WTC11 (cell line): ENCODE results near the gene EHD3. TPM values are rescaled to one million over a fixed set of nuclear protein-coding genes. Genes with fewer than 3 reads are reported as not detected.
A peak's percentile ranks its signal among the peaks of the same experiment; 100 is the strongest.

Experiments
- ATAC-seq: fragments of 200-7000 bp; cut with Tn5 transposase; 2 replicates; pipeline ENCODE4 v1.10.0; 2021; ENCODE audit warnings: mild to moderate bottlenecking, moderate library complexity
- CTCF ChIA-PET: fragments of 300-600 bp; sonication (Branson Sonifier 250); formaldehyde crosslinking; loops from one replicate; lab custom pipeline; 2021; ENCODE audit warnings: antibody characterized with exemption; lab: Charles Lee
- POLR2A ChIA-PET: fragments of 350-600 bp; sonication (Branson Sonifier 250); formaldehyde crosslinking; loops from one replicate; lab custom pipeline; 2021; ENCODE audit warnings: antibody characterized with exemption; lab: Charles Lee
- DNase-seq: peaks from one replicate; pipeline ENCODE4 v3.0.0; 2021; ENCODE audit warnings: low spot score
- H3K27ac Mint-ChIP-seq: 2 replicates; pipeline ENCODE4 v1.8.0; 2021; ENCODE audit warnings: mixed read lengths
- H3K27me3 Mint-ChIP-seq: 2 replicates; pipeline ENCODE4 v1.8.0; 2021; ENCODE audit warnings: low read depth, mild to moderate bottlenecking, moderate library complexity, mixed read lengths
- H3K36me3 Mint-ChIP-seq: 2 replicates; pipeline ENCODE4 v1.8.0; 2021; ENCODE audit warnings: mixed read lengths
- H3K4me1 Mint-ChIP-seq: 2 replicates; pipeline ENCODE4 v1.8.0; 2022; ENCODE audit warnings: mixed read lengths
- H3K4me3 Mint-ChIP-seq: 2 replicates; pipeline ENCODE4 v1.8.0; 2021; ENCODE audit warnings: mild to moderate bottlenecking, moderate library complexity, mixed read lengths
- H3K9me3 Mint-ChIP-seq: 2 replicates; pipeline ENCODE4 v1.8.0; 2021; ENCODE audit warnings: mixed read lengths
- AR ChIP-seq: fragments of 250-450 bp; sonication (Bioruptor Pico); IDR thresholded peaks from 2 replicates; pipeline ENCODE4 v1.9.0; 2021; ENCODE audit warnings: mild to moderate bottlenecking
- CREM ChIP-seq: sonication (generic); formaldehyde crosslinking; IDR thresholded peaks from 2 replicates; pipeline ENCODE4 v1.8.1; 2022; ENCODE audit warnings: mild to moderate bottlenecking, missing genetic modification reagents, moderate library complexity
- HMGA2 ChIP-seq: fragments of 250-450 bp; sonication (Bioruptor Pico); IDR thresholded peaks from 2 replicates; pipeline ENCODE4 v1.4.0; 2021; ENCODE audit warnings: mild to moderate bottlenecking, moderate library complexity
- KAT7 ChIP-seq: sonication (generic); formaldehyde crosslinking; IDR thresholded peaks from 2 replicates; pipeline ENCODE4 v1.8.1; 2023; ENCODE audit warnings: missing genetic modification reagents, mild to moderate bottlenecking, borderline replicate concordance
- MYBL2 ChIP-seq: sonication (generic); formaldehyde crosslinking; IDR thresholded peaks from 2 replicates; pipeline ENCODE4 v1.8.1; 2023; ENCODE audit warnings: mild to moderate bottlenecking, moderate library complexity, missing genetic modification reagents
- SMAD3 ChIP-seq: sonication (generic); formaldehyde crosslinking; IDR thresholded peaks from 2 replicates; pipeline ENCODE4 v1.8.0; 2022; ENCODE audit warnings: missing genetic modification reagents, mild to moderate bottlenecking, borderline replicate concordance
- SMAD4 ChIP-seq: sonication (generic); formaldehyde crosslinking; IDR thresholded peaks from 2 replicates; pipeline ENCODE4 v1.8.0; 2022; ENCODE audit warnings: mild to moderate bottlenecking, missing genetic modification reagents
- USF2 ChIP-seq: sonication (generic); formaldehyde crosslinking; IDR thresholded peaks from 2 replicates; pipeline ENCODE4 v1.8.1; 2023; ENCODE audit warnings: mild to moderate bottlenecking, missing genetic modification reagents, moderate library complexity
- ZNF263 ChIP-seq: sonication (generic); formaldehyde crosslinking; IDR thresholded peaks from 2 replicates; pipeline ENCODE4 v1.8.1; 2022; ENCODE audit warnings: low read depth, mild to moderate bottlenecking, moderate library complexity, missing genetic modification reagents
- ZNF423 ChIP-seq: fragments of 250-450 bp; sonication (Bioruptor Pico); IDR thresholded peaks from 2 replicates; pipeline ENCODE4 v2.1.2; 2022; ENCODE audit warnings: mild to moderate bottlenecking, moderate library complexity
- total RNA-seq: library from RNA; stranded (reverse); gene quantifications from 3 replicates; pipeline ENCODE4 v1.2.3, GENCODE V29; 2021
- TF ChIP-seq, protein P1 (sequence below): fragments of 250-450 bp; sonication (Bioruptor Pico); IDR thresholded peaks from 2 replicates; pipeline ENCODE4 v1.9.0; 2021; ENCODE audit warnings: moderate library complexity, mild to moderate bottlenecking, inconsistent platforms, borderline replicate concordance
- TF ChIP-seq, protein P2 (sequence below): sonication (generic); formaldehyde crosslinking; IDR thresholded peaks from 2 replicates; pipeline ENCODE4 v1.8.1; 2022; ENCODE audit warnings: mild to moderate bottlenecking, moderate library complexity, missing genetic modification reagents
- TF ChIP-seq, protein P3 (sequence below): fragments of 250-450 bp; sonication (Bioruptor Pico); conservative IDR thresholded peaks from 2 replicates; pipeline ENCODE4 v1.9.0; 2021; ENCODE audit warnings: mild to moderate bottlenecking
- TF ChIP-seq, protein P4 (sequence below): sonication (generic); formaldehyde crosslinking; IDR thresholded peaks from 2 replicates; pipeline ENCODE4 v1.8.0; 2022; ENCODE audit warnings: mild to moderate bottlenecking, missing genetic modification reagents

The EHD3 gene
- total RNA-seq, 1 experiment from 2014 or later = 10.0 TPM

- Mint-ChIP-seq H3K27me3 (no peaks in the 10 kb centered on the region), H3K27ac (peak overlapping the region; percentile 49; the same call in 1 of the 2 replicates), H3K9me3 (no peaks in the 10 kb centered on the region), H3K4me1 (peaks cover 40% of the 10 kb centered on the region), H3K36me3 (0 out of 2 replicates have a peak, but pooled peaks cover 2% of the 10 kb centered on the region), H3K4me3 (no peak overlapping the region)
- ATAC-seq = peak; percentile 5; the same call in 1 of the 2 replicates
- POLR2A ChIA-PET = interaction anchor here (1.3 kb wide), 1 partner anchor 15 kb away, joined by 3 read pairs; no protein-coding TSS in a partner anchor
- TF ChIP-seq KAT7 (CRISPR knock-in tag) (no peak), CREM (CRISPR knock-in tag) (no peak)
- no peak for DNase-seq
- CTCF ChIA-PET = interaction anchor here (0.7 to 1.3 kb wide), 4 partner anchors 9 to 79 kb away, joined by 3 to 13 read pairs (median 5); partner anchors contain the start of gene EHD3
Observed at GRCh38 chr2:31254237-31255203, 20.6 kb downstream of the EHD3 start.

GRCh38 chr2:31255911-31256571, 22.1 kb downstream of the EHD3 start:
- 0 out of 2 replicates have a peak overlapping the region, but pooled peaks have one; percentile 36 for H3K27ac Mint-ChIP-seq
- ATAC-seq (no peak), DNase-seq (no peak)
- TF ChIP-seq USF2 (CRISPR knock-in tag) (no peak), AR (CRISPR knock-in tag) (no peak), ZNF263 (no peak), SMAD3 (CRISPR knock-in tag) (no peak), ZNF423 (CRISPR knock-in tag) (no peak), MYBL2 (CRISPR knock-in tag) (no peak), HMGA2 (CRISPR knock-in tag) (no peak), SMAD4 (no peak)
- TF ChIP-seq, protein P1, sequence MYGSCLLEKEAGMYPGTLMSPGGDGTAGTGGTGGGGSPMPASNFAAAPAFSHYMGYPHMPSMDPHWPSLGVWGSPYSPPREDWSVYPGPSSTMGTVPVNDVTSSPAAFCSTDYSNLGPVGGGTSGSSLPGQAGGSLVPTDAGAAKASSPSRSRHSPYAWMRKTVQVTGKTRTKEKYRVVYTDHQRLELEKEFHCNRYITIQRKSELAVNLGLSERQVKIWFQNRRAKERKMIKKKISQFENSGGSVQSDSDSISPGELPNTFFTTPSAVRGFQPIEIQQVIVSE (CRISPR knock-in tag) = no peak
- TF ChIP-seq, protein P2, sequence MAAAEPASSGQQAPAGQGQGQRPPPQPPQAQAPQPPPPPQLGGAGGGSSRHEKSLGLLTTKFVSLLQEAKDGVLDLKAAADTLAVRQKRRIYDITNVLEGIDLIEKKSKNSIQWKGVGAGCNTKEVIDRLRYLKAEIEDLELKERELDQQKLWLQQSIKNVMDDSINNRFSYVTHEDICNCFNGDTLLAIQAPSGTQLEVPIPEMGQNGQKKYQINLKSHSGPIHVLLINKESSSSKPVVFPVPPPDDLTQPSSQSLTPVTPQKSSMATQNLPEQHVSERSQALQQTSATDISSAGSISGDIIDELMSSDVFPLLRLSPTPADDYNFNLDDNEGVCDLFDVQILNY (CRISPR knock-in tag) = no peak
- TF ChIP-seq, protein P3, sequence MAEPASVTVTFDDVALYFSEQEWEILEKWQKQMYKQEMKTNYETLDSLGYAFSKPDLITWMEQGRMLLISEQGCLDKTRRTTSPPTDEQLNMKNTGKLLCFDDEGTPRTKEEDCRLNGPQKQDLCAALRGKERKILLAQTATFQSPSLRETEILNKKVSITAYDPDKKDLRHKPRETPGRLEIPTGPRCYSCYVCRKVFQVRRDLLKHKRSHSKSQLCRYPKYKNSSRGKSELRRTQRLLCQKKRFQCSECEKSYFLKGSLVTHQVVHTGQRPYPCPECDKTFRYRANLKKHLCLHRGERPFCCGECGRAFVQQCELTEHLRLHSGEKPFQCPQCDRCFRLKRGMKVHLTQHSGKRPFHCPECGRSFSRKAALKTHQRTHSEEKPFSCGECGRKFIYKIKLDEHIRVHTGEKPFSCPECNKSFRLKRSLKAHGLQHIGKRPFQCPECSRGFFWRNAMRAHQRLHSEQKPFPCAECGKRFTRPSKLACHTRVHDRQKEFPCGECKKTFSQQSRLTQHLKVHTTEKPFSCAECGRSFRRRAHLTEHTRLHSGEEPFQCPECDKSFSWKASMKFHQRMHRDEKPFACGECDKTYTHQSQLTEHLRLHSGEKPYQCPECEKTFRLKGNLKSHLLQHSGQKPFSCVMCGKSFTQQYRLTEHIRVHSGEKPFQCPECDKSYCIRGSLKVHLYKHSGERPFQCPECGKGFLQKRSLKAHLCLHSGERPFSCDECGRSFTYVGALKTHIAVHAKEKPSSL = no peak
- TF ChIP-seq, protein P4, sequence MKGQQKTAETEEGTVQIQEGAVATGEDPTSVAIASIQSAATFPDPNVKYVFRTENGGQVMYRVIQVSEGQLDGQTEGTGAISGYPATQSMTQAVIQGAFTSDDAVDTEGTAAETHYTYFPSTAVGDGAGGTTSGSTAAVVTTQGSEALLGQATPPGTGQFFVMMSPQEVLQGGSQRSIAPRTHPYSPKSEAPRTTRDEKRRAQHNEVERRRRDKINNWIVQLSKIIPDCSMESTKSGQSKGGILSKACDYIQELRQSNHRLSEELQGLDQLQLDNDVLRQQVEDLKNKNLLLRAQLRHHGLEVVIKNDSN = no peak
- H3K27me3 Mint-ChIP-seq = no peaks in the 10 kb centered on the region
- ChIA-PET CTCF (interaction anchor here (0.7 to 3.0 kb wide), 7 partner anchors 7 to 77 kb away, joined by 3 to 18 read pairs (median 5); partner anchors contain the start of gene EHD3), POLR2A (interaction anchor here (0.5 to 1.0 kb wide), 2 partner anchors 11 to 22 kb away, joined by 3 to 4 read pairs; partner anchors contain the start of gene EHD3)
- H3K9me3 Mint-ChIP-seq = no peaks in the 10 kb centered on the region
- no peak overlapping the region for H3K4me3 Mint-ChIP-seq
- peaks cover 40% of the 10 kb centered on the region for H3K4me1 Mint-ChIP-seq
- peaks cover 7% of the 10 kb centered on the region for H3K36me3 Mint-ChIP-seq
